ENCODE measurements around the gene HMX3.

HMX3 gene

GRCh38 chr10:123135415-123136141 lies at the start of gene HMX3:
Gene HMX3 (plus strand): TSS chr10:123135970. CDS start chr10:123136051, 81 bp downstream.
- no peak for DNase-seq (ENCODE audit: low read depth)
- TF ChIP-seq, protein P1, sequence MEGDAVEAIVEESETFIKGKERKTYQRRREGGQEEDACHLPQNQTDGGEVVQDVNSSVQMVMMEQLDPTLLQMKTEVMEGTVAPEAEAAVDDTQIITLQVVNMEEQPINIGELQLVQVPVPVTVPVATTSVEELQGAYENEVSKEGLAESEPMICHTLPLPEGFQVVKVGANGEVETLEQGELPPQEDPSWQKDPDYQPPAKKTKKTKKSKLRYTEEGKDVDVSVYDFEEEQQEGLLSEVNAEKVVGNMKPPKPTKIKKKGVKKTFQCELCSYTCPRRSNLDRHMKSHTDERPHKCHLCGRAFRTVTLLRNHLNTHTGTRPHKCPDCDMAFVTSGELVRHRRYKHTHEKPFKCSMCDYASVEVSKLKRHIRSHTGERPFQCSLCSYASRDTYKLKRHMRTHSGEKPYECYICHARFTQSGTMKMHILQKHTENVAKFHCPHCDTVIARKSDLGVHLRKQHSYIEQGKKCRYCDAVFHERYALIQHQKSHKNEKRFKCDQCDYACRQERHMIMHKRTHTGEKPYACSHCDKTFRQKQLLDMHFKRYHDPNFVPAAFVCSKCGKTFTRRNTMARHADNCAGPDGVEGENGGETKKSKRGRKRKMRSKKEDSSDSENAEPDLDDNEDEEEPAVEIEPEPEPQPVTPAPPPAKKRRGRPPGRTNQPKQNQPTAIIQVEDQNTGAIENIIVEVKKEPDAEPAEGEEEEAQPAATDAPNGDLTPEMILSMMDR (conservative IDR thresholded peaks at IDR 0.05; ENCODE audit: low read depth, low read length) = no peak
- H3K4me3 ChIP-seq (ENCODE audit: low read length) = no peak within 1 kb of the TSS

GRCh38 chr10:123086281-123086680 lies 49.5 kb upstream of the HMX3 start:
- H3K4me3 ChIP-seq (ENCODE audit: low read length) = no peak overlapping the region
- DNase-seq (ENCODE audit: low read depth) = no peak
- TF ChIP-seq, protein P1 (conservative IDR thresholded peaks at IDR 0.05; ENCODE audit: low read depth, low read length) = no peak

DNA sequence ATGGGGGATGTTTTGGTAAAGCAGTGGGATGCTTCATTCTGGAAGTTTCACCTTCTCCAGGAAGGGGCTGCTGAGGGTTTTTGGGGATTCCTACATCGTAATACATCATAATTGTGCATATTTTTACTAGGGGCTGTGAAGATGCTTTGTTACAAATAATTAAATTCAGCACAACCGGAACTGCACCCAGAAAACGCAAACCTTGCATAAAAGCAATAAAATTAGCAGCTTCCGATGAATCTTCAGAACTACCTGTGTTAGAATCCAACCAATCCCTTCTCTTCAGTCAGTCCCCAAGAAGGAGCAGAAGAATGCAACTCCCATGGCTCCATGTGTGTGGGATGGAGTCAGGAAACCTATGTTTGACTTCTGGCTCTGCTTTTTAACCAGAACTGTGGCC lies 48.4 kb upstream of the HMX3 start:
- no peak overlapping the region for H3K4me3 ChIP-seq (ENCODE audit: low read length)
- TF ChIP-seq, protein P1 (conservative IDR thresholded peaks at IDR 0.05; ENCODE audit: low read depth, low read length) = no peak

GRCh38 chr10:123087786-123088185 lies 48.0 kb upstream of the HMX3 start:
- TF ChIP-seq, protein P1 (conservative IDR thresholded peaks at IDR 0.05; ENCODE audit: low read depth, low read length) = no peak
- H3K4me3 ChIP-seq (ENCODE audit: low read length) = no peak overlapping the region
- no peak for DNase-seq (ENCODE audit: low read depth)

More for the DNA sequence above, 48.4 kb upstream of the HMX3 start:
- DNase-seq (ENCODE audit: low read depth) = no peak

DNA sequence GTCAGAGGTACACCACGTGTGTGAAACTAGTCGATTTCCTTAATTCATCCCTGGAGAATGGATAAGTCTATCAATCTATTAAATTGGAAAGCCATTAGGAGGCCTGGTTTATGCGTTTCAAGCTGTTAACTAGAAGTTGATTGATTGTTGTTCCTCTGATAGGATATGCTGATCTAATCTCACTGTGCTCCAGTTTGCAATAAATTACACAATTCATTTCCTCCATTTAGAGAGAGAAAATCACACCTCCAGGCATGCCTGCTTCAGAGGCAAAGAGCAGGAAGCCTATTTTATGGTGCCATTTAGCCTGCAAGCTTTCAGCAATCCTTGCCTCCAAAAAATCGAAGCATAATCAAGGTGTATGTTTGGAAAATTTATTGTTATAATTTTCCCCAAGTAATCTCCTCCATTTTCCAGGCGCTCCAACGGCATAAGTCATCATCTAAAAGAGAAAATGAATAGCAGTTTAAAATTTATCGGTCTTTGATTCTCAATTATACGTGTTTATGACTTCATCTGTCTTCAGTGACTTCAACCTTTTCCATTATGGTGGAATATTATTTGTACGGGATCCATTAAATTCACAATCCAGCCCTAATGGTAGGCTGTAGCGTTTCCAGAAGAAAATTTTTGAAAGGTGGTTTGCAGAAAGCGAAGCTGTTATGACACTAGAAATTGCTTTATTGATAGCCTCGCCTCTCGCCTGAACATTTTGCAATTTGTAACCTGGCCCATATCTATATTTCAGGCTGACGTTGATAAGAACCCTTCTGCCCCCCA lies 42.9 kb upstream of the HMX3 start:
- TF ChIP-seq, protein P1 (conservative IDR thresholded peaks at IDR 0.05; ENCODE audit: low read depth, low read length) = no peak
- no peak overlapping the region for H3K4me3 ChIP-seq (ENCODE audit: low read length)
- DNase-seq (ENCODE audit: low read depth) = no peak

GRCh38 chr10:123093489-123093888 lies 42.3 kb upstream of the HMX3 start:
- H3K4me3 ChIP-seq (ENCODE audit: low read length) = no peak overlapping the region
- TF ChIP-seq, protein P1 (conservative IDR thresholded peaks at IDR 0.05; ENCODE audit: low read depth, low read length) = no peak
- no peak for DNase-seq (ENCODE audit: low read depth)

Data from retinal pigment epithelial cell (primary cell).